GM12892 (cell line): ENCODE measurements around the gene CACHD1.
"Not testable (repeated sequence)": the region's sequence is repeated elsewhere in the genome, so short reads cannot be mapped to it uniquely, and the experiment has no call there.

ENCODE experiments used
- DNase-seq: peaks from one replicate; pipeline ENCODE4 v3.0.0; 2011; ENCODE audit not compliant: insufficient read length
- FAIRE-seq: peaks from 2 replicates; lab custom pipeline; 2011; peaks lifted over from hg19 to GRCh38; lab: Jason Lieb, UNC
- POLR2A ChIP-seq: IDR thresholded peaks from 2 replicates; pipeline ENCODE4 v1.6.1; 2011; ENCODE audit warnings: low read depth, low read length, control low read depth
- POLR2AphosphoS5 ChIP-seq: IDR thresholded peaks from 2 replicates; pipeline ENCODE4 v1.6.1; 2011; ENCODE audit warnings: low read depth, low read length, control low read depth
- TAF1 ChIP-seq: IDR thresholded peaks from 2 replicates; pipeline ENCODE4 v1.6.1; 2011; ENCODE audit warnings: low read depth, mild to moderate bottlenecking, control low read depth, low read length, borderline replicate concordance

Gene CACHD1

DNA sequence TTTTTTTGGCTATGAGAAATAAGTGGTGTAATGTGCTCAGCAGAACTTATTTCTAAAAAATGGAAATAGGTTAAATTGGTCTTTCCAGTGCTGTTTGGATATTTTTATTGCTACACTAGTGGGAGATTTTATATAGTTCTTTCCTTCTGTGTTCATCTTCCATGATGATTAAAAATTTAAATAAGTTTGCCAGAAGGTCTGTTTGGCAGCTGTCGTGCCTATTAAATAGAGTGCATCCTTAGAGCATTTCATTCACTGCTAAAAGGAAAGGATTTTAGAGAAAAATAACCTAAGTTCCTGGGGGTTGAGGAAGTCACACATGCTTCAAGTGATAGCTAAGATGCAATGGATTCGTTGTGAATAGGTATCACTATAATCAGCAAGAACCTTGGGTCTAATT lies 245.3 kb downstream of the CACHD1 start:
- no peak for FAIRE-seq
- no peak for DNase-seq
- TF ChIP-seq POLR2A (no peak), POLR2AphosphoS5 (no peak), TAF1 (no peak)

DNA sequence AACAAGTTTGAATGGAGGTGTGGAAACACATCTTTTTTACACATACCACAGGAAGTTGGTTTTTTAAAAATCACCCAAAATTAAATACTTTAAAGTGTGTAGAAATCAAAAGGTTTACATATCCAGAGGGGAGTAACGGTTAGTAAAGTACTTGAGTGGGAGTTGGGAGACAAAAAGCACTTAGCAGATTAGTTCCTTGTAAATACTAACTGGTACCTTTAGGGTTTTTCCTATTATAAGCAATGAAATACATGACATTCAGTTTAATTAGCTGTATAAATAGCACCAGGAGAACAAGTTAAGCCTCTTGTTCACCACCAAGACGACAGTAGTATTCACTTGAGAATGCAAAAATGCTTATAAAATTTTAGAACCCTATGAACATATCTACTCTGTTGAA lies 251.2 kb downstream of the CACHD1 start:
- FAIRE-seq (no peak), DNase-seq (no peak)
- TF ChIP-seq POLR2AphosphoS5: no peak
- no peak for TF ChIP-seq POLR2A
- no peak for TF ChIP-seq TAF1

DNA sequence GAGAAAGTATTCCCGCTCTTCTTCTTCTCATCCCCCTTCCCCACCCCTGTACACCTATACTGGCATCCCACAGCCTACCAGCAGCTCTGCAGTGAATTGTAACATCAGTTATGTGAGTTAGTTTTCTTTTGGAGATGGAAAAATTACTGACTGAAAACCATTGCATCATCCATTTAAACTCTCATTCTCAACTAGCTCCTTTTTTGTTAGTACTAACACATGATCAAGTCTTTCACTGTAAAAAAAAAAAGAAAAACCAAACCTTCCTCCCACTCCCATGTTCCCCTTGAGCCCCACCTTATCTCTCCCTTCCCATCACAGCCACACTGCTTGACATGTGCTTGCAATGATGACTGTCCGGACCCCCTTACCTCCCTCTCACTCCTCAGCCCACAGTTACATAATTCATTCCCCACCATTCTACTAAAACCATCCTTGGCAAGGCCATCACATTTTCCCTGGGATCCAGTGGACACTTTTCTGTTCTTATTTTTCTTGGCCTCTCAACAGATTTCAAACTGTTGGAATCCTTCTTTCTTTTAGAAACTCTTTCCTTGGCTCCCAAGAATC lies 251.7 kb downstream of the CACHD1 start:
- no peak for TF ChIP-seq POLR2AphosphoS5
- TF ChIP-seq POLR2A: no peak
- TF ChIP-seq TAF1: no peak

DNA sequence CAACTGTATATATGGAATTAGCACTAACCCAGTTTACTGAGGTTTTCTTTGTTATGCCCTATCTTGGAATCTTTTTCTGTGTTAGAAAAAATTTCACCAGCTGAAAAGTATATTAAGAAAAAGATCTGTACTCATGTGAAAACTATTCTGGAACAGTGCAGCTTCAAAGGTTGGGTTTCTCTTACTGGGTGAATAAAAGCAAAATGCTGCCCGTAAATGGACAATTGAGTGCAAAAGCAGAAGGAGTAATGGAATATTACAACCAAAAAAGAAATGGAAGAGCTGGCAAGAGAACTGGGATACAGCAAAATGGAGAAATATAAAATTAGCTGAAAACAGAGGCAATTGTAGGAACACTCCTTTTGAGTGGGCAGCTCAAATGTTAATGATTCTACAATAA lies 257.9 kb downstream of the CACHD1 start:
- DNase-seq: no peak
- no peak for FAIRE-seq
- TF ChIP-seq POLR2AphosphoS5 (no peak), TAF1 (no peak)

More for the DNA sequence above, 251.7 kb downstream of the CACHD1 start:
- DNase-seq (no peak), FAIRE-seq (no peak)

DNA sequence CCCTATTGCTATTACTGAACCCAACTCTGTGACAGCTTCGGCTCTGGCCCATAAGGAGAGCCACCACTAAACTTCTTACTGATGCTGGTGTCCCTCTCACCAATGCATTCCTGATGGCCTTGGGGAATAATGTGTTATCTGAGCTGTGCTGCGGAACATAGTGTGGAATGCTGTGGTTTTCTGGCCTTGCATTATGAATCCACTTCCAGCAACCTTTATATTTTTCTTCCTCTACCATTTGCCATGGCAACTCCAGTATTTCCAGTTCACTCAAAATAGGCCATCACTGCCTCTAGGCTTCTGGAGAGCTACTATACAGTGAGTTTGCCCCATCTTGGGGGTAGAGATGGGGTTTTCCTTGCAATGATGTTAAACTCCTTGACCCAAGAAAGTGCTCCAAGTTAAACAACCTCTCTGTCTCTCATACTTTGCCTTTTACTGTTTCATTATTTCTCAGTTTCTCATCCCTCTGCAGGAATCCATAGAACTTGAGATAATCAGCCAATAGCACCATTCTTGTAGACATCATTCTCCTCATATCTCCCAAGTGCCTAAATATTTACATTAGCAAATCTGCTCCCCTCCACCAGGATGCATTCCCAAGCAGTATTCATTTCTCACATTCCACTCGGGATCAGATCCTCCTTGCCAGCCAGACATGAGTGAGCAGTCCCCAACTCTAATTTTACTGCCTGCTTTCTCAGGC lies 263.8 kb downstream of the CACHD1 start:
- FAIRE-seq (no peak), DNase-seq (no peak)
- TF ChIP-seq POLR2A (no peak), TAF1 (no peak), POLR2AphosphoS5 (no peak)

DNA sequence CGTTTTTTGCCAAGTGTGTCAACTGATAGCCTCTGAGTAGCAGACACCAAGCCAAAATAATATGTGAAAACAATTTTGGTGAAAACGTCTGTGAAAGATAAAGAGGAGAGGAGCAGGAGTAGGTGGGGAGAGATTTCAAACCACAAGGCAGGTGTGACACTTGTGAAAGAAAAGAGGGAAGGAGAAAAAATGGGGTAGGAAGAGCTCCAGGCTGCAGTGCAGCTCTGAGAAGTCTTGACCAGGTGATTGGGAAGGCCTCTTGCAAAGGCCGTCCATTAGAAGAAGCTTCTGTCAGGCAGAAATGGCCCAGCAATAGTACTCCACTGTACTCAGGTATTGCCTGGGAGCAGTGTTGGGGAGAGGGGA lies 264.3 kb downstream of the CACHD1 start:
- DNase-seq (no peak), FAIRE-seq (no peak)
- TF ChIP-seq POLR2A (no peak), TAF1 (no peak), POLR2AphosphoS5 (no peak)

DNA sequence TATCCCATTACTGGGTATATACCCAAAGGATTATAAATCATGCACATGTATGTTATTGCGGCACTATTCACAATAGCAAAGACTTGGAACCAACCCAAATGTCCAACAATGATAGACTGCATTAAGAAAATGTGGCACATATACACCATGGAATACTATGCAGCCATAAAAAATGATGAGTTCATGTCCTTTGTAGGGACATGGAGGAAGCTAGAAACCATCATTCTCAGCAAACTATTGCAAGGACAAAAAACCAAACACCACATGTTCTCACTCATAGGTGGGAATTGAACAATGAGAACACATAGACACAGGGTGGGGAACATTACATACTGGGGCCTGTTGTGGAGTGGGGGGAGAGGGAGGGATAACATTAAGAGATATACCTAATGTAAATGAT lies 270.8 kb downstream of the CACHD1 start:
- DNase-seq, FAIRE-seq: not testable (repeated sequence)
